ENCODE results near the gene TTC34. TPM values are rescaled to one million over a fixed set of nuclear protein-coding genes. Genes with fewer than 3 reads are reported as not detected.

The TTC34 gene
- total and polyA plus RNA-seq, 10 of the 15 experiments (the other 5 are each of a cell fraction or from before 2014, with no cell fraction given), result 0.03 to 0.49 (median 0.05) TPM; not detected in 2

DNA sequence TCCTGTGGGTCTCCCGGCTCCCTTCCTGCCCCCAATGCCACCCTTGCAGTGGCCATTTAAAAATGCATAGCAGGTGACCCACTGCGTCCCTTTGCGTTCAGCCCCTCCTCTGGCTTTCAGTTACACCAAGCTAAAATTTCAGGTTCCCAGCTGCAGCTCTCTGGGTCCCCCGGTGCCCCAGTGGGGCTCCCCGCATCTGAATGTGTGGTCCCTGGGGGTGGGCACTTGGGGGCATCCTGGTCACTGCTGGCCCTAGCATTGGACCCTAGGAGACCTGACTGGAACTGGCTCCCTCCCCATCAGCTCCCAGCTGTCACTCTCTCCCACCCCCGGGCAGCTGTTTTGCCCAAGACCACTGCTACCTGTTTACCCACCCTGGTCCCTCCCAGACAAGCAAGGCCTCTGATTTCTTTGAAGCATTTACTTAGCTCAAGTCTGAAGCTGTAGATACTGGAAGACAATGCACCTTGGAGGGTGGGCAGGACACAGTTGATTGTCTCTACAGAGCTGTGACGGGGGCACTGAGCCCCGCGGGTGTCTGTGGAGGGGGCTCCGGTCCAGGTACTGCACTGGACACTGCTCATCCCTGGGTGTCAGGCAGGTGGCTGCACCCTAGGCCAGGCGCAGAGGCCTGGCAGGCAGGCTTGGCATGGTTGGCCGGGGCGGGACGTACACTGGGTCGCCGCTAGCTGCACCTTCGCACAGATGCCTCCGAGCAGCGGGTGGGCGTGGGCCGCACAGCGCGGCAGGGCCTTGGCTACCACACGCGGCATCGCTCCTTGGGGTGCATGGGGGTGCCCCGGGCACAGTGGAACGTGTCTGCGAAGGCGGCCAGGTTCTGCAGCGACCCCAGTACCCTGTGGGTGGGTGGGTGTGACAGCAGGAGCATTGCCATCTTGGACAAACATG is 211.0 kb downstream of the TTC34 start:
- no peak overlapping the region for H3K27ac ChIP-seq (ENCODE audit: control insufficient read depth, insufficient read depth)
- BruUV-seq (replicated peaks), result no TSS peak
- DNase-seq (ENCODE audit: low read depth, low spot score) (no peak), FAIRE-seq (no peak), ATAC-seq (no peak)
- ChIA-PET CTCF (no interaction called here), SMC1A (ENCODE audit: uncharacterized antibody, unreplicated experiment) (no interaction called here), POLR2A (no interaction called here), RAD21 (ENCODE audit: unreplicated experiment) (no interaction called here)
- H3K9ac ChIP-seq (ENCODE audit: control insufficient read depth, insufficient read depth, low read length), result no peak overlapping the region
- 83% methylated on average over 31 of the region's 31 CpGs for WGBS (ENCODE audit: insufficient coverage, insufficient replicate concordance, low lambda C conversion rate, missing lambda C conversion rate)
- no peaks in the 10 kb centered on the region for H3K9me3 ChIP-seq (replicated peaks; ENCODE audit: control insufficient read depth, insufficient read depth, low read length)
- H3K36me3 ChIP-seq (ENCODE audit: control insufficient read depth in 2 of 2, insufficient read depth in 2 of 2, low read length in 1 of 2), result no peaks in the 10 kb centered on the region
- no peak overlapping the region for H3K4me3 ChIP-seq
- no peaks in the 10 kb centered on the region for H3K27me3 ChIP-seq (replicated peaks in 1 of 2; ENCODE audit: control insufficient read depth in 2 of 2, insufficient read depth in 2 of 2, low read length in 1 of 2)
- H3K79me2 ChIP-seq (ENCODE audit: control insufficient read depth, insufficient read depth, low read length), result peaks cover 1% of the 10 kb centered on the region
- H3K4me2 ChIP-seq (ENCODE audit: control insufficient read depth, insufficient read depth), result no peak overlapping the region
- no peaks in the 10 kb centered on the region for H4K20me1 ChIP-seq (ENCODE audit: control insufficient read depth, insufficient read depth)
- TF ChIP-seq SMAD1 (IDR thresholded peaks at IDR 0.05; ENCODE audit: low read depth, partially characterized antibody) (no peak), IKZF1 (conservative IDR thresholded peaks at IDR 0.05) (no peak), NFYA (IDR thresholded peaks at IDR 0.05; ENCODE audit: borderline replicate concordance, low read depth, low read length) (no peak), RB1 (IDR thresholded peaks at IDR 0.05; ENCODE audit: borderline replicate concordance) (no peak), HDGF (IDR thresholded peaks at IDR 0.05) (no peak), EP300 (IDR thresholded peaks at IDR 0.05; ENCODE audit: borderline replicate concordance in 1 of 2, control insufficient read depth in 1 of 2, low read depth in 2 of 2, low read length in 2 of 2) (no peak), CBFB (IDR thresholded peaks at IDR 0.05; ENCODE audit: low read depth) (no peak), BCL11A (IDR thresholded peaks at IDR 0.05; ENCODE audit: low read depth, low read length) (no peak)
- TF ChIP-seq, protein P1, sequence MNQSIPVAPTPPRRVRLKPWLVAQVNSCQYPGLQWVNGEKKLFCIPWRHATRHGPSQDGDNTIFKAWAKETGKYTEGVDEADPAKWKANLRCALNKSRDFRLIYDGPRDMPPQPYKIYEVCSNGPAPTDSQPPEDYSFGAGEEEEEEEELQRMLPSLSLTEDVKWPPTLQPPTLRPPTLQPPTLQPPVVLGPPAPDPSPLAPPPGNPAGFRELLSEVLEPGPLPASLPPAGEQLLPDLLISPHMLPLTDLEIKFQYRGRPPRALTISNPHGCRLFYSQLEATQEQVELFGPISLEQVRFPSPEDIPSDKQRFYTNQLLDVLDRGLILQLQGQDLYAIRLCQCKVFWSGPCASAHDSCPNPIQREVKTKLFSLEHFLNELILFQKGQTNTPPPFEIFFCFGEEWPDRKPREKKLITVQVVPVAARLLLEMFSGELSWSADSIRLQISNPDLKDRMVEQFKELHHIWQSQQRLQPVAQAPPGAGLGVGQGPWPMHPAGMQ (IDR thresholded peaks at IDR 0.05; ENCODE audit: borderline replicate concordance), result no peak
- TF ChIP-seq, protein P2, sequence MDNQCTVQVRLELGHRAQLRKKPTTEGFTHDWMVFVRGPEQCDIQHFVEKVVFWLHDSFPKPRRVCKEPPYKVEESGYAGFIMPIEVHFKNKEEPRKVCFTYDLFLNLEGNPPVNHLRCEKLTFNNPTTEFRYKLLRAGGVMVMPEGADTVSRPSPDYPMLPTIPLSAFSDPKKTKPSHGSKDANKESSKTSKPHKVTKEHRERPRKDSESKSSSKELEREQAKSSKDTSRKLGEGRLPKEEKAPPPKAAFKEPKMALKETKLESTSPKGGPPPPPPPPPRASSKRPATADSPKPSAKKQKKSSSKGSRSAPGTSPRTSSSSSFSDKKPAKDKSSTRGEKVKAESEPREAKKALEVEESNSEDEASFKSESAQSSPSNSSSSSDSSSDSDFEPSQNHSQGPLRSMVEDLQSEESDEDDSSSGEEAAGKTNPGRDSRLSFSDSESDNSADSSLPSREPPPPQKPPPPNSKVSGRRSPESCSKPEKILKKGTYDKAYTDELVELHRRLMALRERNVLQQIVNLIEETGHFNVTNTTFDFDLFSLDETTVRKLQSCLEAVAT (IDR thresholded peaks at IDR 0.05), result no peak
- TF ChIP-seq, protein P3, sequence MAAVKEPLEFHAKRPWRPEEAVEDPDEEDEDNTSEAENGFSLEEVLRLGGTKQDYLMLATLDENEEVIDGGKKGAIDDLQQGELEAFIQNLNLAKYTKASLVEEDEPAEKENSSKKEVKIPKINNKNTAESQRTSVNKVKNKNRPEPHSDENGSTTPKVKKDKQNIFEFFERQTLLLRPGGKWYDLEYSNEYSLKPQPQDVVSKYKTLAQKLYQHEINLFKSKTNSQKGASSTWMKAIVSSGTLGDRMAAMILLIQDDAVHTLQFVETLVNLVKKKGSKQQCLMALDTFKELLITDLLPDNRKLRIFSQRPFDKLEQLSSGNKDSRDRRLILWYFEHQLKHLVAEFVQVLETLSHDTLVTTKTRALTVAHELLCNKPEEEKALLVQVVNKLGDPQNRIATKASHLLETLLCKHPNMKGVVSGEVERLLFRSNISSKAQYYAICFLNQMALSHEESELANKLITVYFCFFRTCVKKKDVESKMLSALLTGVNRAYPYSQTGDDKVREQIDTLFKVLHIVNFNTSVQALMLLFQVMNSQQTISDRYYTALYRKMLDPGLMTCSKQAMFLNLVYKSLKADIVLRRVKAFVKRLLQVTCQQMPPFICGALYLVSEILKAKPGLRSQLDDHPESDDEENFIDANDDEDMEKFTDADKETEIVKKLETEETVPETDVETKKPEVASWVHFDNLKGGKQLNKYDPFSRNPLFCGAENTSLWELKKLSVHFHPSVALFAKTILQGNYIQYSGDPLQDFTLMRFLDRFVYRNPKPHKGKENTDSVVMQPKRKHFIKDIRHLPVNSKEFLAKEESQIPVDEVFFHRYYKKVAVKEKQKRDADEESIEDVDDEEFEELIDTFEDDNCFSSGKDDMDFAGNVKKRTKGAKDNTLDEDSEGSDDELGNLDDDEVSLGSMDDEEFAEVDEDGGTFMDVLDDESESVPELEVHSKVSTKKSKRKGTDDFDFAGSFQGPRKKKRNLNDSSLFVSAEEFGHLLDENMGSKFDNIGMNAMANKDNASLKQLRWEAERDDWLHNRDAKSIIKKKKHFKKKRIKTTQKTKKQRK (IDR thresholded peaks at IDR 0.05; ENCODE audit: low read depth, low read length), result no peak
- intact Hi-C loops (cut with micrococcal nuclease; ENCODE audit: unreplicated experiment) (no loop called here), in situ Hi-C loops (cut with MboI) (no loop called here)
- H2AFZ ChIP-seq (ENCODE audit: control insufficient read depth, low read depth, low read length), result no peak overlapping the region
- peaks cover 4% of the 10 kb centered on the region; the same call in 1 of the 2 replicates for H3K4me1 ChIP-seq (ENCODE audit: control insufficient read depth, insufficient read depth, low read length)

All from GM12878 (cell line).